GM12878 (cell line): ENCODE data around the gene ITCH. TPM values are rescaled to one million over a fixed set of nuclear protein-coding genes. Genes with fewer than 3 reads are reported as not detected.

Source experiments
- ATAC-seq: fragments of 200-7000 bp; cut with Tn5 transposase; 3 replicates; pipeline ENCODE4 v1.9.1; 2020; ENCODE audit warnings: mild to moderate bottlenecking, moderate library complexity
- BruUV-seq: library from RNA; stranded (reverse); fragments of 400-500 nt; replicated peaks from 2 replicates; lab custom pipeline; 2021; lab: Mats Ljungman, UMichigan
- CTCF ChIA-PET: fragments of 300-600 bp; sonication (Branson Sonifier 250); formaldehyde crosslinking; extraction: SDS; loops from one replicate; lab custom pipeline; 2021; ENCODE audit warnings: inconsistent platforms; lab: Yijun Ruan, JAX
- POLR2A ChIA-PET: fragments of 350-600 bp; formaldehyde crosslinking; extraction: SDS; loops from one replicate; lab custom pipeline; 2021; ENCODE audit warnings: inconsistent platforms; lab: Charles Lee
- RAD21 ChIA-PET: fragments of 300-600 bp; sonication (Branson Sonifier 250); formaldehyde crosslinking; loops from one replicate; lab custom pipeline; 2023; ENCODE audit warnings: antibody characterized with exemption; ENCODE audit not compliant: unreplicated experiment; lab: Charles Lee
- SMC1A ChIA-PET: fragments of 300-600 bp; sonication (Branson Sonifier 250); formaldehyde crosslinking; loops from one replicate; lab custom pipeline; 2023; ENCODE audit not compliant: unreplicated experiment, uncharacterized antibody; lab: Charles Lee
- DNase-seq: peaks from one replicate; pipeline ENCODE4 v3.0.0-alpha.2; 2011; ENCODE audit warnings: low read depth, low spot score
- FAIRE-seq: peaks from 3 replicates; lab custom pipeline; 2011; peaks lifted over from hg19 to GRCh38; lab: Jason Lieb, UNC
- H2AFZ ChIP-seq: 2 replicates; pipeline ENCODE4 v1.6.0; 2011; ENCODE audit warnings: low read depth, low read length, control low read depth; ENCODE audit not compliant: control insufficient read depth
- H3K27ac ChIP-seq: 2 replicates; pipeline ENCODE4 v1.5.1; 2011; ENCODE audit warnings: control low read depth; ENCODE audit not compliant: control insufficient read depth, insufficient read depth
- H3K27me3 ChIP-seq, 2 experiments: replicated peaks in 1 of 2; 2 replicates each; pipeline versions ENCODE4 v1.6.0 to v1.6.1; 2011; ENCODE audit warnings: low read length in 1 of 2; ENCODE audit not compliant: control insufficient read depth in 2 of 2, insufficient read depth in 2 of 2
- H3K36me3 ChIP-seq, 2 experiments: 2 replicates each; pipeline ENCODE4 v1.5.1; 2011; ENCODE audit warnings: low read length in 1 of 2; ENCODE audit not compliant: control insufficient read depth in 2 of 2, insufficient read depth in 2 of 2
- H3K4me1 ChIP-seq: 2 replicates; pipeline ENCODE4 v1.6.1; 2011; ENCODE audit warnings: mild to moderate bottlenecking, low read length, moderate library complexity, mixed read lengths; ENCODE audit not compliant: control insufficient read depth, insufficient read depth
- H3K4me2 ChIP-seq: 2 replicates; pipeline ENCODE4 v1.6.0; 2011; ENCODE audit warnings: control low read depth; ENCODE audit not compliant: control insufficient read depth, insufficient read depth
- H3K4me3 ChIP-seq: fragments of 200-600 bp; sonication (generic); 2 replicates; pipeline ENCODE4 v1.5.1; 2016
- H3K79me2 ChIP-seq: 2 replicates; pipeline ENCODE4 v1.6.0; 2011; ENCODE audit warnings: low read length; ENCODE audit not compliant: control insufficient read depth, insufficient read depth
- H3K9ac ChIP-seq: 2 replicates; pipeline ENCODE4 v1.8.0; 2011; ENCODE audit warnings: low read length, control low read depth, mixed read lengths; ENCODE audit not compliant: control insufficient read depth, insufficient read depth
- H3K9me3 ChIP-seq: replicated peaks from 3 replicates; pipeline ENCODE4 v1.5.1; 2011; ENCODE audit warnings: mild to moderate bottlenecking, low read length; ENCODE audit not compliant: control insufficient read depth, insufficient read depth
- H4K20me1 ChIP-seq: 2 replicates; pipeline ENCODE4 v1.6.0; 2011; ENCODE audit not compliant: control insufficient read depth, insufficient read depth
- BACH1 ChIP-seq: fragments of 450-650 bp; IDR thresholded peaks from 2 replicates; pipeline ENCODE4 v1.6.1; 2017; ENCODE audit warnings: mild to moderate bottlenecking, borderline replicate concordance
- E2F4 ChIP-seq: IDR thresholded peaks from 2 replicates; pipeline ENCODE4 v1.6.1; 2012; ENCODE audit warnings: low read depth, low read length, improper control_type of control experiment
- IRF5 ChIP-seq: fragments of 450-650 bp; IDR thresholded peaks from 2 replicates; pipeline ENCODE4 v1.6.1; 2017; ENCODE audit warnings: borderline replicate concordance
- KAT2A ChIP-seq: conservative IDR thresholded peaks from 2 replicates; pipeline ENCODE4 v1.6.1; 2011; ENCODE audit warnings: low read depth, low read length; ENCODE audit not compliant: control insufficient read depth
- MEF2A ChIP-seq: IDR thresholded peaks from 2 replicates; pipeline ENCODE4 v1.6.1; 2011; ENCODE audit warnings: low read depth, mild to moderate bottlenecking, low read length, moderate library complexity; ENCODE audit not compliant: insufficient read depth
- MEF2B ChIP-seq: fragments of 450-650 bp; IDR thresholded peaks from 2 replicates; pipeline ENCODE4 v1.6.1; 2018; ENCODE audit warnings: mild to moderate bottlenecking, moderate library complexity; ENCODE audit not compliant: partially characterized antibody, poor library complexity, severe bottlenecking
- NFXL1 ChIP-seq: fragments of 450-650 bp; IDR thresholded peaks from 2 replicates; pipeline ENCODE4 v1.6.1; 2017; ENCODE audit warnings: antibody characterized with exemption, mild to moderate bottlenecking, borderline replicate concordance
- NR2C1 ChIP-seq: fragments of 450-650 bp; IDR thresholded peaks from 2 replicates; pipeline ENCODE4 v1.6.1; 2017; ENCODE audit warnings: antibody characterized with exemption, mild to moderate bottlenecking, moderate library complexity
- POLR2AphosphoS5 ChIP-seq: IDR thresholded peaks from 2 replicates; pipeline ENCODE4 v1.6.1; 2011; ENCODE audit warnings: mild to moderate bottlenecking, low read length, inconsistent platforms
- ZBTB4 ChIP-seq: fragments of 450-650 bp; formaldehyde crosslinking; IDR thresholded peaks from 2 replicates; pipeline ENCODE4 v1.4.0; 2022; ENCODE audit warnings: mild to moderate bottlenecking, moderate library complexity
- WGBS: methylation state at CpG from one replicate; pipeline ENCODE4 v1.1.6; 2016; ENCODE audit warnings: low lambda C conversion rate; ENCODE audit not compliant: insufficient replicate concordance, insufficient coverage; ENCODE audit errors: missing lambda C conversion rate; 5-methylcytosine and 5-hydroxymethylcytosine counted together
- in situ Hi-C: fragments of 300-500 bp; cut with MboI; formaldehyde crosslinking; loops from 9 replicates; pipeline ENCODE4 v1.14.3; 2018; ENCODE audit warnings: mixed read lengths
- intact Hi-C: fragments of 100-400 bp; cut with micrococcal nuclease; formaldehyde crosslinking; loops from one replicate; pipeline ENCODE4 v1.14.2; 2022; ENCODE audit not compliant: unreplicated experiment
- polyA plus RNA-seq, 11 experiments: library from polyadenylated mRNA; depleted of rRNA in 4 of 11; unstranded in 6 of 11; stranded (reverse) in 5 of 11; fragments of >200 nt; fragmentation: Nextera tagmentation in 4 of 11; fragmentation: Illumina TruSeq in 1 of 11; extraction: Ambion mirVana in 4 of 11; extraction: Trizol in 1 of 11; gene quantifications; 1 replicate in 1 of 11; 2 replicates in 10 of 11; pipeline versions ENCODE4 v1.2.1 to v1.2.3, GENCODE V29; 2011 to 2016; ENCODE audit warnings: inconsistent platforms in 2 of 11, missing spikeins in 2 of 11, low read depth in 1 of 11
- total RNA-seq, 4 experiments: library from RNA; depleted of rRNA in 3 of 4; stranded (reverse); fragments of >200 nt in 3 of 4; fragmentation: Illumina TruSeq in 1 of 4; extraction: Trizol in 1 of 4; gene quantifications; 2 replicates each; pipeline versions ENCODE4 v1.2.1 to v1.2.3, GENCODE V29; 2013 to 2021

Gene ITCH
- total and polyA plus RNA-seq, 10 of the 15 experiments (the other 5 are each of a cell fraction or from before 2014, with no cell fraction given): 7.5 to 46.1 (median 21.5) TPM

- TF ChIP-seq KAT2A (no peak), NFXL1 (no peak)
Measured at GRCh38 chr20:34529742-34530141, 166.7 kb downstream of the ITCH start (continued).

GRCh38 chr20:34530342-34530741, 167.3 kb downstream of the ITCH start:
- Histone ChIP-seq H3K27me3 (no peaks in the 10 kb centered on the region), H3K4me2 (no peak overlapping the region), H4K20me1 (no peaks in the 10 kb centered on the region), H3K79me2 (no peaks in the 10 kb centered on the region; the same call in 1 of the 2 replicates)
- SMC1A ChIA-PET: interaction anchor here (1.1 to 2.3 kb wide), 6 partner anchors 10 to 246 kb away, joined by 3 to 6 read pairs (median 3); no protein-coding TSS in a partner anchor
- no peak for FAIRE-seq
- in situ Hi-C loops: no loop called here
- CTCF ChIA-PET: interaction anchor here (0.6 to 3.3 kb wide), 8 partner anchors 9 to 239 kb away, joined by 3 to 15 read pairs (median 3); partner anchors contain the start of gene DYNLRB1
- POLR2A ChIA-PET: no interaction called here
- no peak for TF ChIP-seq KAT2A
- no peak for TF ChIP-seq POLR2AphosphoS5
- no peak for TF ChIP-seq NR2C1
- TF ChIP-seq IRF5: no peak
- no peak for TF ChIP-seq E2F4
- TF ChIP-seq BACH1: no peak
- TF ChIP-seq MEF2B: no peak
- no peak for TF ChIP-seq MEF2A
- TF ChIP-seq ZBTB4 (CRISPR knock-in tag): no peak
- TF ChIP-seq, all 136 proteins: peak for 0
- no peak overlapping the region for H3K27ac ChIP-seq
- WGBS: 76% methylated on average over 5 of the region's 5 CpGs
- intact Hi-C loops: no loop called here
- H3K9me3 ChIP-seq: no peaks in the 10 kb centered on the region
- RAD21 ChIA-PET: interaction anchor here (1.4 to 2.6 kb wide), 3 partner anchors 178 to 240 kb away, joined by 4 to 9 read pairs (median 5); no protein-coding TSS in a partner anchor
- H3K36me3 ChIP-seq: peaks cover 25 to 35% of the 10 kb centered on the region in 2 experiments
- H3K4me1 ChIP-seq: no peaks in the 10 kb centered on the region
- H3K9ac ChIP-seq: no peak overlapping the region
- no peak overlapping the region for H3K4me3 ChIP-seq
- ATAC-seq: no peak
- H2AFZ ChIP-seq: no peak overlapping the region
- no TSS peak for BruUV-seq
- no peak for DNase-seq
